ENCODE measurements around the gene ZNF726. TPM values are rescaled to one million over a fixed set of nuclear protein-coding genes. Genes with fewer than 3 reads are reported as not detected.
"Not testable (repeated sequence)": the region's sequence is repeated elsewhere in the genome, so short reads cannot be mapped to it uniquely, and the experiment has no call there.

The ZNF726 gene
- total RNA-seq, 1 donor from 2014 or later, result 2.0 TPM

GRCh38 chr19:23943411-23943810, 28.7 kb downstream of the ZNF726 start:
- no peak for DNase-seq (ENCODE audit: low read depth, low spot score)

GRCh38 chr19:23946569-23946968, 31.9 kb downstream of the ZNF726 start:
- no peak for DNase-seq (ENCODE audit: low read depth, low spot score)

GRCh38 chr19:23949611-23950010, 34.9 kb downstream of the ZNF726 start:
- no peak for DNase-seq (ENCODE audit: low read depth, low spot score)

- DNase-seq (ENCODE audit: low read depth, low spot score), result no peak
These were observed 41.4 kb downstream of the ZNF726 start for GRCh38 chr19:23956051-23956450.

- no peak for DNase-seq (ENCODE audit: low read depth, low spot score)
These were observed 43.1 kb downstream of the ZNF726 start for GRCh38 chr19:23957660-23958281.

- DNase-seq (ENCODE audit: low read depth, low spot score), result not testable (repeated sequence)
These were observed 48.7 kb downstream of the ZNF726 start for GRCh38 chr19:23963396-23963795.

GRCh38 chr19:23963881-23964280, 49.2 kb downstream of the ZNF726 start:
- not testable (repeated sequence) for DNase-seq (ENCODE audit: low read depth, low spot score)

- not testable (repeated sequence) for DNase-seq (ENCODE audit: low read depth, low spot score)
These were observed 49.6 kb downstream of the ZNF726 start for GRCh38 chr19:23964334-23964733.

GRCh38 chr19:23969630-23970029, 54.9 kb downstream of the ZNF726 start:
- DNase-seq (ENCODE audit: low read depth, low spot score), result no peak

- no peak for DNase-seq (ENCODE audit: low read depth, low spot score)
These were observed 56.9 kb downstream of the ZNF726 start for GRCh38 chr19:23971598-23971997.

- DNase-seq (ENCODE audit: low read depth, low spot score), result no peak
These were observed 57.5 kb downstream of the ZNF726 start for GRCh38 chr19:23972161-23972560.

- DNase-seq (ENCODE audit: low read depth, low spot score), result no peak
These were observed 60.3 kb downstream of the ZNF726 start for GRCh38 chr19:23974941-23975340.

- DNase-seq (ENCODE audit: low read depth, low spot score), result not testable (repeated sequence)
These were observed 61.9 kb downstream of the ZNF726 start for GRCh38 chr19:23976631-23977030.

GRCh38 chr19:23977256-23977655, 62.6 kb downstream of the ZNF726 start:
- DNase-seq (ENCODE audit: low read depth, low spot score), result not testable (repeated sequence)

GRCh38 chr19:23978068-23978467, 63.4 kb downstream of the ZNF726 start:
- DNase-seq (ENCODE audit: low read depth, low spot score), result no peak

- DNase-seq (ENCODE audit: low read depth, low spot score), result no peak
These were observed 66.1 kb downstream of the ZNF726 start for GRCh38 chr19:23980805-23981204.

GRCh38 chr19:23981863-23982262, 67.2 kb downstream of the ZNF726 start:
- DNase-seq (ENCODE audit: low read depth, low spot score), result no peak

- no peak for DNase-seq (ENCODE audit: low read depth, low spot score)
These were observed 68.7 kb downstream of the ZNF726 start for GRCh38 chr19:23983406-23983805.

Other genes with a start within 250 kb of the ZNF726 start
- 6.9 and 8.7 TPM in 2 replicates for gene ZNF675, start 227.7 kb upstream of the ZNF726 start, total RNA-seq
- gene ZNF681, start 156.0 kb upstream of the ZNF726 start, total RNA-seq, result 0.26 and 1.3 TPM in 2 replicates
- gene ZNF254, start 172.3 kb downstream of the ZNF726 start, total RNA-seq, result 10.7 and 11.4 TPM in 2 replicates

Measured in pulmonary artery endothelial cell (primary cell).